ENCODE data around the gene PNMA3.
"Not testable (repeated sequence)": the region's sequence is repeated elsewhere in the genome, so short reads cannot be mapped to it uniquely, and the experiment has no call there.

The PNMA3 gene

GRCh38 chrX:153102418-153102817 lies 46.1 kb downstream of the PNMA3 start:
- TF ChIP-seq, protein P1, sequence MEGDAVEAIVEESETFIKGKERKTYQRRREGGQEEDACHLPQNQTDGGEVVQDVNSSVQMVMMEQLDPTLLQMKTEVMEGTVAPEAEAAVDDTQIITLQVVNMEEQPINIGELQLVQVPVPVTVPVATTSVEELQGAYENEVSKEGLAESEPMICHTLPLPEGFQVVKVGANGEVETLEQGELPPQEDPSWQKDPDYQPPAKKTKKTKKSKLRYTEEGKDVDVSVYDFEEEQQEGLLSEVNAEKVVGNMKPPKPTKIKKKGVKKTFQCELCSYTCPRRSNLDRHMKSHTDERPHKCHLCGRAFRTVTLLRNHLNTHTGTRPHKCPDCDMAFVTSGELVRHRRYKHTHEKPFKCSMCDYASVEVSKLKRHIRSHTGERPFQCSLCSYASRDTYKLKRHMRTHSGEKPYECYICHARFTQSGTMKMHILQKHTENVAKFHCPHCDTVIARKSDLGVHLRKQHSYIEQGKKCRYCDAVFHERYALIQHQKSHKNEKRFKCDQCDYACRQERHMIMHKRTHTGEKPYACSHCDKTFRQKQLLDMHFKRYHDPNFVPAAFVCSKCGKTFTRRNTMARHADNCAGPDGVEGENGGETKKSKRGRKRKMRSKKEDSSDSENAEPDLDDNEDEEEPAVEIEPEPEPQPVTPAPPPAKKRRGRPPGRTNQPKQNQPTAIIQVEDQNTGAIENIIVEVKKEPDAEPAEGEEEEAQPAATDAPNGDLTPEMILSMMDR (IDR thresholded peaks at IDR 0.05; ENCODE audit: extremely low read depth, missing control alignments): no peak
- DNase-seq (ENCODE audit: low spot score): no peak

- DNase-seq (ENCODE audit: low spot score): not testable (repeated sequence)
These were observed 48.7 kb downstream of the PNMA3 start for GRCh38 chrX:153104959-153105358.

- DNase-seq (ENCODE audit: low spot score): not testable (repeated sequence)
These were observed 50.0 kb downstream of the PNMA3 start for GRCh38 chrX:153106092-153106801.

Data from GM20000 (cell line).